Measurements from ENCODE around the gene MEN1. TPM values are rescaled to one million over a fixed set of nuclear protein-coding genes. Genes with fewer than 3 reads are reported as not detected.
A peak's percentile ranks its signal among the peaks of the same experiment; 100 is the strongest.
"Not testable (repeated sequence)": the region's sequence is repeated elsewhere in the genome, so short reads cannot be mapped to it uniquely, and the experiment has no call there.

The MEN1 gene
- total RNA-seq, 1 donor from 2014 or later, result 61.5 TPM

DNA sequence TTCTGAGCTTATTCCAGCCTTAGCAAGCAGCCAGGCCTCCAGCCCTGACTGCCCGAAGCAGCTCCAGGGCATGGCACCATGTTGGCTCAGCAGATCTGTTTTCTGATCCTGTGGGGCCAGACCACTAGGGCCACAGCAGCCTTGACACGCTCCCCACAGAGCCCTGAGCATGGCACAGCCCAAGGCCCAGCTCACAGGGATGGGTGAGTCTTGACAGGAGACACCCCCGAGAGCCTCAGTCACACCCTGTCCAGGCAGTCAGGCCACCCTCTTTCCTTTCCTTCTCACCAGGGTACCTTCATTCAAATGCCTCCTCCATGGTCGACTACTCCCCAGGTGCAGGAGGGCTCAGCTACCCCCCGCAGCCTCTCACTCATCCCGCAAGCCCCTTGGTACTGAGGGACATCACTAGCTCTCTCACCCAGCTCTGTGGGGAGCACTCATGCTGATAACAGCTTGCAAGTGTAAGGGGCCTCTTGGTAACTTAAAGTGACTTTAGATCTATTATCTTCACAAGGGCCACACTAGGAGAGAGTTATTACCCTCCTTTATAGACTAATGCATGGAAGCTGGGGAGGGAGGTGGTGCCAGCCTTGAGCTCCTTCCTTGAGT, 38.0 kb upstream of the MEN1 start:
- no peak overlapping the region for H3K27ac Mint-ChIP-seq
- H3K4me3 Mint-ChIP-seq (ENCODE audit: low read depth), result no peak overlapping the region
- TF ChIP-seq, protein P1, sequence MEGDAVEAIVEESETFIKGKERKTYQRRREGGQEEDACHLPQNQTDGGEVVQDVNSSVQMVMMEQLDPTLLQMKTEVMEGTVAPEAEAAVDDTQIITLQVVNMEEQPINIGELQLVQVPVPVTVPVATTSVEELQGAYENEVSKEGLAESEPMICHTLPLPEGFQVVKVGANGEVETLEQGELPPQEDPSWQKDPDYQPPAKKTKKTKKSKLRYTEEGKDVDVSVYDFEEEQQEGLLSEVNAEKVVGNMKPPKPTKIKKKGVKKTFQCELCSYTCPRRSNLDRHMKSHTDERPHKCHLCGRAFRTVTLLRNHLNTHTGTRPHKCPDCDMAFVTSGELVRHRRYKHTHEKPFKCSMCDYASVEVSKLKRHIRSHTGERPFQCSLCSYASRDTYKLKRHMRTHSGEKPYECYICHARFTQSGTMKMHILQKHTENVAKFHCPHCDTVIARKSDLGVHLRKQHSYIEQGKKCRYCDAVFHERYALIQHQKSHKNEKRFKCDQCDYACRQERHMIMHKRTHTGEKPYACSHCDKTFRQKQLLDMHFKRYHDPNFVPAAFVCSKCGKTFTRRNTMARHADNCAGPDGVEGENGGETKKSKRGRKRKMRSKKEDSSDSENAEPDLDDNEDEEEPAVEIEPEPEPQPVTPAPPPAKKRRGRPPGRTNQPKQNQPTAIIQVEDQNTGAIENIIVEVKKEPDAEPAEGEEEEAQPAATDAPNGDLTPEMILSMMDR (IDR thresholded peaks at IDR 0.05; ENCODE audit: unreplicated experiment), result no peak
- peaks cover 6% of the 10 kb centered on the region for H3K4me1 Mint-ChIP-seq (ENCODE audit: low read depth)
- no peaks in the 10 kb centered on the region for H3K36me3 Mint-ChIP-seq (ENCODE audit: insufficient read depth)
- DNase-seq (ENCODE audit: low spot score, unreplicated experiment), result no peak
- H3K27me3 Mint-ChIP-seq, result no peaks in the 10 kb centered on the region
- no peaks in the 10 kb centered on the region for H3K9me3 Mint-ChIP-seq (ENCODE audit: low read depth)

- Mint-ChIP-seq H3K9me3 (ENCODE audit: low read depth) (no peaks in the 10 kb centered on the region), H3K27me3 (no peaks in the 10 kb centered on the region), H3K36me3 (ENCODE audit: insufficient read depth) (no peaks in the 10 kb centered on the region), H3K27ac (peak overlapping the region; percentile 64), H3K4me3 (ENCODE audit: low read depth) (peak overlapping the region; percentile 56), H3K4me1 (ENCODE audit: low read depth) (peaks cover 16% of the 10 kb centered on the region)
- DNase-seq (ENCODE audit: low spot score, unreplicated experiment), result peak; percentile 96
- TF ChIP-seq, protein P1 (IDR thresholded peaks at IDR 0.05; ENCODE audit: unreplicated experiment), result peak; percentile 98
These were observed 36.8 kb upstream of the MEN1 start for GRCh38 chr11:64846998-64847666.

DNA sequence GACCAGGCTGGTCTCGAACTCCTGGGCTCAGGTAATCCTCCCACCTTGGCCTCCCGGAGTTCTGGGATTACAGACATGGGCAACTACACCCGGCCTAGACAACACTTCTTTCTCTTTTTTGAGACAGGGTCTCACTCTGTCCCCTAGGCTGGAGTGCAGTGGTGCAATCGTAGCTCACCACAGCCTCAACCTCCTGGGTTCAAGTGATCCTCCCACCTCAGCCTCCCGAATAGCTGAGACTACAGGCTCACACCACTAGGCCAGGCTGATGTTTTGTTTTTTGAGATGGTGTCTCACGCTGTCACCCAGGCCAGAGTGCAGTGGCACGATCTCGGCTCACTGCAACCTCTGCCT, 35.4 kb upstream of the MEN1 start:
- not testable (repeated sequence) for DNase-seq (ENCODE audit: low spot score, unreplicated experiment); H3K27me3 Mint-ChIP-seq; H3K36me3 Mint-ChIP-seq (ENCODE audit: insufficient read depth); H3K27ac Mint-ChIP-seq; H3K9me3 Mint-ChIP-seq (ENCODE audit: low read depth)
- H3K4me3 Mint-ChIP-seq (ENCODE audit: low read depth), result peak overlapping the region; percentile 81
- H3K4me1 Mint-ChIP-seq (ENCODE audit: low read depth), result peaks cover 20% of the 10 kb centered on the region

- Mint-ChIP-seq H3K36me3 (ENCODE audit: insufficient read depth) (peaks cover 2% of the 10 kb centered on the region), H3K27ac (peak overlapping the region; percentile 92), H3K9me3 (ENCODE audit: low read depth) (no peaks in the 10 kb centered on the region), H3K4me1 (ENCODE audit: low read depth) (peaks cover 20% of the 10 kb centered on the region), H3K27me3 (no peaks in the 10 kb centered on the region), H3K4me3 (ENCODE audit: low read depth) (peak overlapping the region; percentile 81)
- no peak for DNase-seq (ENCODE audit: low spot score, unreplicated experiment)
- TF ChIP-seq, protein P1 (IDR thresholded peaks at IDR 0.05; ENCODE audit: unreplicated experiment), result no peak
These were observed 34.9 kb upstream of the MEN1 start for GRCh38 chr11:64845129-64845775.

DNA sequence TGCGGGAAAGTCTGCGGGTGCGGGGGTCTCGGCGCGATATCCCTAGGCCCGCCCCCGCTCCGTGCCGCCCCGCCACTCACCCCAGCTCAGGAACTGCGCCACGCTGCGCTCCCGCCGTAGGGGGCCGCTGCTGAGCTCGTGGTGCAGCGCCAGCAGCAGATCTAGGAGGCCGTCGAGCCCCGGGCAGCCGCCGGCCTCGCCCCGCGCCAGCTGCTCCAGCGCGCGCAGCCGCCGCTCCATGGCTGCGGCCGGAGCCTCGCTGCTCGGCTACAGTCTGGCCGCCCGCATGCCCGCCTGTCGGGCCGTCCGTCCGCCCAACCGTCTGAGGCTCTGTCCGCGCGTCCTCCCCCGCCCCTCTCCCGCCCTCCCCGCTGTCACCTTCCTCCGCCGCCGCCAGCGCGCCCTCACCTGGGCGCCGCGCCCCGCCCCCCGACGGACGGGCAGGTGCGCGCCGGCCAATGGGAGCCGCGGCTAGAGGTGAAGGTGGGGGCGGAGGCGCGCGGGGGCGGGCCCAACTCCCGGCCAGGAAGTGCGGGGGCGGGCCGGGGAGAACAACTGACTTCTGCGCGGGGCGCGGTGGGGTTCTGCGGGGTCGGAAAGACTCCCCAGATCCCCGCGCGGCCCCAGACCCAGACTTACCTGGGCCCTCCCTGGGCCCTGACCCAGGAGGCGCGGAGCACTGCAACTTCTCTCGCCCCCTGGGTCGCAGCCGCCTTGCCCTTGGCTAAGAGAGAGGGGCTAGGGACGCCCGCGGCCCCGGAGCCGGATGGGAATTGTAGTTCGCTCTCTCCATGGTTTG, 34.2 kb upstream of the MEN1 start, which contains the start of gene CDC42BPG:
Gene CDC42BPG, minus strand, starts transcription at position 324 of the 799 bp plus-strand sequence. Its CDS starts 84 bp downstream, at position 240.
- TF ChIP-seq, protein P1 (IDR thresholded peaks at IDR 0.05; ENCODE audit: unreplicated experiment), result peak; percentile 70
- H3K36me3 Mint-ChIP-seq (ENCODE audit: insufficient read depth), result peaks cover 2% of the 10 kb centered on the region
- H3K27me3 Mint-ChIP-seq, result no peaks in the 10 kb centered on the region
- peak within 1 kb of the TSS; percentile 81 for H3K4me3 Mint-ChIP-seq (ENCODE audit: low read depth)
- peak; percentile 75 for DNase-seq (ENCODE audit: low spot score, unreplicated experiment)
- H3K4me1 Mint-ChIP-seq (ENCODE audit: low read depth), result peaks cover 20% of the 10 kb centered on the region
- H3K9me3 Mint-ChIP-seq (ENCODE audit: low read depth), result no peaks in the 10 kb centered on the region
- peak within 1 kb of the TSS; percentile 92 for H3K27ac Mint-ChIP-seq
